AG20443 (cell line): Measurements from ENCODE around the gene IGF2R.
A peak's percentile ranks its signal among the peaks of the same experiment; 100 is the strongest.
"Not testable (repeated sequence)": the region's sequence is repeated elsewhere in the genome, so short reads cannot be mapped to it uniquely, and the experiment has no call there.

Experiments
- DNase-seq: peaks from one replicate; pipeline ENCODE4 v3.0.0; 2012; ENCODE audit warnings: low spot score, mixed read lengths

IGF2R gene

DNA sequence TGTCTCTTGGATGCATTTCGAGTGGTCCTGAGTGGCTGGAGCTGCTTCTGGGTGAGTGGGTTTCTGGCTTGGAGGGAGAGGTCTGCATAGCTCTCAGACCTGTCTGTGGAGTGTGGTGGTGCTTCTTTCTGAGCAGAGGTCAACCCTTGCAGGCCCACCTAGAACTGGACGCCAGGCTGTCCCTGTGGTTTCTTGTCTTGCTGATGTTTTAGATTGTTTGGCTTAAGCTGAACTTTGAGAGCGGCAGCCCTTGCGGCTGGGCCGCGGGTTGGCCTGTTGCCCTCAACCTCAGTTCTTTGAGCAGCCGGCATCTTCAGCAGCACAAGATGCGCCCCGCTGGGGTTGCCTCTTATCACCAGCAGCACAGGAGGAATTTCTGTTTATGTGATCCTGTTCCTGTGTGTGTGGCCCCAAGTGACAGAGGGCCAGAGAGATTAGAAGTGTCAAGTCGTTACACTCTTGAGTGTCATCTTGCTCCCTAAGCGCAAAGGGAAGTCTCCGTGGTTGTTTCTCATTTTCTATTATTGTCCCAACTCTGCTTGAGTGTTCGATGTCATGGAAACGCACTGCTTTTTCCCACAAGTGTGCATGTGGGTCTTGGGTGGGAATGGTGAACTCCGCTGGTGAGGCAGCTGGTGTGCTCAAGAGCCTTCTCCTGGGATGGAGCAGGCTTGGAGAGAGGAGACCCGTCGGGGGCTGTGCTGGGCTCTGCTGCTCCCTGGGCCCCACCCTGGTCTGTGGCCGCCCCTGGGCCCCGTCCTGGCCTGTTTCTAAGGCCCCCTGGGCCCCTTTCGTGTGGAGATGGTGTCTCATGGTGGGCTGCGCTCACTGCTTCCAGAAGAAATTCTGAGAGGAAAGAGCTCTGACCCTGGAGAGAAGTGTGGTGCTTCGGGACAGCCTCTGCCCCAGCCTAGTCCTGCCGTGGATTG lies 132.7 kb downstream of the IGF2R start:
- no peak for DNase-seq

DNA sequence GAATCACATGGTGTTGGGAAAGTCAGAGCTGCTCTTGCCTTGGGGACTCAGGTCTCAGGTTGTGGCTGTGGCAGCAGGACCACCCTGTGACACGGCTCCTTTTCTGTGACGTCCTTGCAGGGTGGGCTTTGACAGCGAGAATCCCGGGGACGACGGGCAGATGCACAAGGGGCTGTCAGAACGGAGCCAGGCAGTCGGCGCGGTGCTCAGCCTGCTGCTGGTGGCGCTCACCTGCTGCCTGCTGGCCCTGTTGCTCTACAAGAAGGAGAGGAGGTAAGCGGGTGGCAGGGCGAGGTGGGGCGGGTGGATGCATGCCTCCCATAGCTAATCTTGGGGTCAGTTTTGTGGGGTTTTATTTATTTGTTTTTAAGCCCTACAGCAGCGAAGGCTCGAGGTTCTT lies 133.5 kb downstream of the IGF2R start:
- no peak for DNase-seq

GRCh38 chr6:160102956-160103824 lies 134.3 kb downstream of the IGF2R start:
- peak; percentile 56 for DNase-seq

DNA sequence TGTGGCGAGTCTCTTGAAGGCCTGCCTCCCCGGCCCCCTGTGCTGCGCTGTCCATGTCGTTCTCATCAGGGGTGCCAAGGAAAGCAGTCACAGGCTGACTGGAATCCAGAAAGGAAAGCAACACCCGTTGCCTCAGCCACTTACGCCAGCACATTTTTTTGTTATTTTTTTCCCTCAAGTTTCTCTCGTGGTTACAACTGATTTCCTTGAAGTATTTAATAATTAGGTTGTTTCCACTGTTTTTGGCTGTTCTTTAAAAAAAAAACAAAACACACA lies 134.9 kb downstream of the IGF2R start:
- DNase-seq = no peak

- DNase-seq = no peak
Observed at GRCh38 chr6:160104821-160105517, 136.1 kb downstream of the IGF2R start.

- no peak for DNase-seq
Observed at GRCh38 chr6:160106010-160106409, 137.1 kb downstream of the IGF2R start.

DNA sequence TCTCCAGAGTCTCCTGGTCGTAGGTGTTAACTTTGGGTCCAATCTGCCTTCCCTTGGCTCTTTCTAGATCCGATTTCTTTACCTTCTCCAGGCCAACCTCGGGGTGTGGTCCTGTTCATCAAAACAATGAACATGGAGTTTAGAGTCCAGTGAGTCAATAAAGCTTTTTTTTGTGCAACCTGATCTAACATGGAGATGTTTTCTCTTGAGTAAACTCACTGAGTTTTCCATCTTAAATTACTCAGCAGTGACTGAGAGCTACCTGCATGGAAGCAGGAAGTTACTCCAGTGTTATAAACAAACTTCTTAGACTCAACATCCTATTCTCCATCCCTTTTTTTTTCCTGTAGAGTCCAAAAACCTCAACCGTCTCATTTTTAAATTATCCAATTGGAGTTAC lies 137.8 kb downstream of the IGF2R start:
- no peak for DNase-seq

GRCh38 chr6:160108077-160108476 lies 139.2 kb downstream of the IGF2R start:
- no peak for DNase-seq

DNA sequence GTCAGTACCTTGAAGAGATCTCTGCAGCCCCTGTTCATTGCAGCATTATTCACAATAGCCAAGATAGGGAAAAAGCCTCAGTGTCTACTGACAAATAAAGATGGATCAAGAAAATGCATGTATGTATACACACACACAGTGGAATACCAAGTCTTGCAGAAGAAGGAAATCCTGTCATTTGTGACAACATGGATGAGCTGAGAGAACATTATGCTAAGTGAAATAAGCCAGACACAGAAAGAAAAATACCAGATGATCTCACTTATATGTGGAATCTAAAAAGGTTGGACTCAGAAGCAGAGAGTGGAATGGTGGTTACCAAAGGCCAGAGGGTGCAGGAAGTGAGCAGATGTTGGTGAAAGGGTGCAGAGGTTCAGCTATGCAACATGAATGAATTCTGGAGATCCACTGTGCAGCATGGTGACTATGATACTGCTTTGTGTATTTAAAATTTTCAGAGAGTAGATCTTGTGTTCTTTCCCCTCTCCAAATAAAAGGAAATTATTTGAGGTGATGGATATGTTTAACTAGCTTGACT lies 141.8 kb downstream of the IGF2R start:
- DNase-seq = no peak

- no peak for DNase-seq
Observed at GRCh38 chr6:160111806-160112205, 142.9 kb downstream of the IGF2R start.

DNA sequence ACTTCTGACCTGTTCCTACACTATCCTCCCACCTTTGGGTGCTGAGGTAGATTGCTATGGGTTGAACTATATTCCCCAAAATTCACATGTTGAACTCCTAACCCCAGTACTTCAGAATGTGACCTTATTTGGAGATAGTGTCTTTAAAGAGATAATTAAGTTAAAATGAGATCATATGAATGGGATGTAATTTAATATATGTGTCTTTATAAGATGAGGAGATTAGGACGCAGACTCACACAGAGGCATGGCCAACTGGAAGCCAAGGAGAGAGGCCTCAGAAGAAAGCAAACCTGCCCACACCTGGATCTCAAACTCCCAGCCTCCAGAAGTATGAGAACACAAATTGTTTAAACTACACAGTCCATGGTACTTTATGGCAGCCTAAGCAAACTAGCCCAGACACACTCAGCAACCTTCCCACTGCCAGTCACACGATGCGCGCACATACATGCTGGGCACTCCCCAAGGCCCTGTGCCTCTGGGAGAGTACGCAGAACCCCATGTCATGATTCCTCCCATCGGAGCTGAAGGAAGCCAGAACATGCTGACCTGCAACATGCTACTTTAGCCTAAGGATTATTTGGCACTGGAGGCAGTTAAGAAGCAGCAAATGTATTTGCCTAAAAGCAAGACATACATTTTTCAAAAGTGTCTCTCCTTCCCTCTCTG lies 143.9 kb downstream of the IGF2R start:
- no peak for DNase-seq

DNA sequence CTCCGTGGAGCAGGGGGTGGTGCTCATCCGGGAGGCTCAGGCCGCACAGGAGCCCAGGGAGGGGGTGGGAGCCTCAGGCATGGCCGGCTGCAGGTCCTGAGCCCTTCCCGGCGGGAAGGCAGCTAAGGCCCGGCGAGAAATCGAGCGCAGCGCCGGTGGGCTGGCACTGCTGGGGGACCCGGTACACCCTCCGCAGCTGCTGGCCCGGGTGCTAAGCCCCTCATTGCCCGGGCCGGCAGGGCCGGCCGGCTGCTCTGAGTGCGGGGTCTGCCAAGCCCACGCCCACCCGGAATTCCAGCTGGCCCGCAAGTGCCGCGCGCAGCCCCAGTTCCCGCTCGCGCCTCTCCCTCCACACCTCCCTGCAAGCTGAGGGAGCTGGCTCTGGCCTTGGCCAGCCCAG lies 145.7 kb downstream of the IGF2R start:
- not testable (repeated sequence) for DNase-seq

DNA sequence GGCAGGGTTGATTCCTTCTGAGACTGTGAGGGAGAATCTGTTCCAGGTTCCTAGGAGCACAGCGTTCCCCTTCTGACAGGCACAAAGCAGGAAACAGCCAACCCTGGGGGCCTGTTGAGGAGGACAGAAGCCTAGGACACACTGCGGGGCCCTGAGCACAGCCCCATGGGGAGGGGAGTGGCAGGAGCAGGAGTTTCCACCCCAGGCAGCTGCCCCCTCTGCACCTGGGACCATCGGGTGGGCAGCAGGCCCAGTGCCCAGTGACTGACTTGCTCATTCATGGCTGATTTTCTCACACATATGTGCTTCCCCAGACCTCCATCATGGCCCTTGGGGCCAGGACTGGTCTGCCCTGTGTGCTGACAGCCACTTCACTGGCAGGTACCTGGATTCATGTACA lies 146.5 kb downstream of the IGF2R start:
- no peak for DNase-seq

- DNase-seq = no peak
Observed at GRCh38 chr6:160116411-160116810, 147.5 kb downstream of the IGF2R start.

- no peak for DNase-seq
Observed at GRCh38 chr6:160117137-160117536, 148.3 kb downstream of the IGF2R start.

DNA sequence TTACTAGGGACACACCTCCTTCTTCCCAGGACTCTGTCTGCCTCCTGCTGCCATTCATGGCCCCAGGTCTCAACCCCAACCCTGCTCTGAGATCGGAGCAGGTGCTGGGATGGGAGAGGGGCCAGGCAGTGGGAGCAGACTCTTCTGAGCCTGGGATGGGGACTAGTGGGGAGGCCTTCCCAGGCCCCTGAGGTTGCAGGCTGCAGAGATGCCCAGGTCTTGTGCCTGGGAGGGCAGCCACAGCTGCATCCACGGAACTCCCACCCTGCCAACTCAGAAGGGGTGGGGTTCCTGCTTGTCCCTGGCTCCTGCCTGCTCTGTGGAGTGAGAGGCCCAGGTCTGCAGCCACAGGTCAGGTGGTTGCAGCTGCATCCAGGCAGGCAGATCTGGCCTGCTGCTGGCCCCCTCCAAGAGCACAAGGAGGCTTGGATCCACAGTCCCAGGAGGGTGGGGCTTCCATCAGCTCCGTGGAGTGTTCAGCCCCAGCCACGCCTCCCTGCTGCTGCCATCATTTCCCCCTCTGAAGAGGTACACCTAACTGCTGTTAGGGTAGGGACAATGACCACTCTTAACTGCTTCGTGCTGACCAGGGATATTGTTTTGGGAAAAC lies 149.8 kb downstream of the IGF2R start:
- DNase-seq = no peak

DNA sequence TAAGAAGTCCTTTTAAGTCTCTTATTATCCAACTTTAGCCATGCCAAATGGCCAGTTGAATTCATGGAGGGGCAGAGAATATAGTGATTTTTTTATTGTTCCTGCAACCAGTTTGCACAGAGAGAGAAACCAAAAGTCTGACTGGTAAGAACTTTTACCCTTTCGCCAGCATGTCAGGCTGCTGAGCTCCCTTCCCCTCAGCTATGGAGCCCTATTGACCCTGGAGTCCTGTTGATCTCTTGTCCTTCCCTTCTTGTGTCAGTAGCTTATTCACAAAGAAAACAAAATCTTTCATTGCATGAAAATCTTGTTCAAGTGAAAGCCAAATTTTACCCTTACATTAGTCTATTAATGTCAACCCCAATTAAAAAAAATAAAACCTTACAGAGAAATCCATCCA lies 151.2 kb downstream of the IGF2R start:
- no peak for DNase-seq

DNA sequence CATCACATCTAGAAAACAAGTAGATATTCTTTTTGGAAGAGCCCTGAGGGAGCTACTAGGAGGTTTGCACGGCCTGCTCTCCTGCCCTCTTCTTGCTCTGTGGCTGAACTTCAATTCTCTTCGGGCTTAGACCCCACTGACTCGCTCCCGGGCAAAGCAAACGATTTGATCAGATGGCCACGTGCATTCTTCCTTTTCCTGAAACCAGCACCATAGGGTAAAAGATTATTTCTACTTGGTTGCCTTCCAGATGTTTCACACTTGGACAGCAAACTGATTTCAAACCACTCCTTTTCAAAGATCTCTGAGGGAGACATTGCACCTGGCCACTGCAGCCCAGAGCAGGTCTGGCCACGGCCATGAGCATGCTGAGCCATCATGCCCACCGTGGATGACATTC lies 152.7 kb downstream of the IGF2R start, which contains the start of gene SLC22A1:
TSS of gene SLC22A1 (plus strand) at position 258 of the 400 bp plus-strand sequence. CDS start at position 379, 121 bp downstream.
- no peak for DNase-seq

- no peak for DNase-seq
Observed at GRCh38 chr6:160121981-160122380, 153.1 kb downstream of the IGF2R start.

GRCh38 chr6:160122744-160123143 lies 153.9 kb downstream of the IGF2R start:
- no peak for DNase-seq

- no peak for DNase-seq
Observed at GRCh38 chr6:160124007-160124406, 155.1 kb downstream of the IGF2R start.
